Measurements from ENCODE around the gene C3orf49.

DNA sequence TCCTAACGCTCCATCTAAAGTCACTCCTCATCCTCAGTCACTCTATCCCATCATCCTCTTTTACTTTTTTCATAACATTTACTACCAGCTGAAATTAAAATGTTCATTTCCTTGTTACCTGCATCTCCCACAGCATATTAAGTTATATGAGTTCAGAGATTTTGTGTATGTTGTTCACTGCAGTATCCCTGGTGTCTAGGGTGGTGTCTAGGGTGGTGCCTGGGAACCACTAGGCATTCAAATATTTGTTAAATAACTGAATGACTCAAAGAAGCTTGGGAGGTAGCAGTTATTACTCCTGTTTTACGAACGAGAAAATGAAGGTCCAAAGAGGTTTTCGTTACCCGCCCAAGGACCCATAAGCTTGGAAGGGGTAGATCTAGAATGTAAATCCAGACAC lies 1.9 kb upstream of the C3orf49 start:
- TF ChIP-seq TCF12 (IDR thresholded peaks at IDR 0.05) (no peak), NRF1 (IDR thresholded peaks at IDR 0.05; ENCODE audit: low read depth, low read length) (no peak), EP300 (IDR thresholded peaks at IDR 0.05; ENCODE audit: borderline replicate concordance in 1 of 2, low read depth in 1 of 2, low read length in 1 of 2) (no peak), MEF2A (IDR thresholded peaks at IDR 0.05; ENCODE audit: borderline replicate concordance, low read depth) (no peak), TEAD4 (IDR thresholded peaks at IDR 0.05; ENCODE audit: borderline replicate concordance, insufficient read depth) (no peak)
- TF ChIP-seq, protein P1, sequence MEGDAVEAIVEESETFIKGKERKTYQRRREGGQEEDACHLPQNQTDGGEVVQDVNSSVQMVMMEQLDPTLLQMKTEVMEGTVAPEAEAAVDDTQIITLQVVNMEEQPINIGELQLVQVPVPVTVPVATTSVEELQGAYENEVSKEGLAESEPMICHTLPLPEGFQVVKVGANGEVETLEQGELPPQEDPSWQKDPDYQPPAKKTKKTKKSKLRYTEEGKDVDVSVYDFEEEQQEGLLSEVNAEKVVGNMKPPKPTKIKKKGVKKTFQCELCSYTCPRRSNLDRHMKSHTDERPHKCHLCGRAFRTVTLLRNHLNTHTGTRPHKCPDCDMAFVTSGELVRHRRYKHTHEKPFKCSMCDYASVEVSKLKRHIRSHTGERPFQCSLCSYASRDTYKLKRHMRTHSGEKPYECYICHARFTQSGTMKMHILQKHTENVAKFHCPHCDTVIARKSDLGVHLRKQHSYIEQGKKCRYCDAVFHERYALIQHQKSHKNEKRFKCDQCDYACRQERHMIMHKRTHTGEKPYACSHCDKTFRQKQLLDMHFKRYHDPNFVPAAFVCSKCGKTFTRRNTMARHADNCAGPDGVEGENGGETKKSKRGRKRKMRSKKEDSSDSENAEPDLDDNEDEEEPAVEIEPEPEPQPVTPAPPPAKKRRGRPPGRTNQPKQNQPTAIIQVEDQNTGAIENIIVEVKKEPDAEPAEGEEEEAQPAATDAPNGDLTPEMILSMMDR (IDR thresholded peaks at IDR 0.05), result no peak
- TF ChIP-seq, protein P2, sequence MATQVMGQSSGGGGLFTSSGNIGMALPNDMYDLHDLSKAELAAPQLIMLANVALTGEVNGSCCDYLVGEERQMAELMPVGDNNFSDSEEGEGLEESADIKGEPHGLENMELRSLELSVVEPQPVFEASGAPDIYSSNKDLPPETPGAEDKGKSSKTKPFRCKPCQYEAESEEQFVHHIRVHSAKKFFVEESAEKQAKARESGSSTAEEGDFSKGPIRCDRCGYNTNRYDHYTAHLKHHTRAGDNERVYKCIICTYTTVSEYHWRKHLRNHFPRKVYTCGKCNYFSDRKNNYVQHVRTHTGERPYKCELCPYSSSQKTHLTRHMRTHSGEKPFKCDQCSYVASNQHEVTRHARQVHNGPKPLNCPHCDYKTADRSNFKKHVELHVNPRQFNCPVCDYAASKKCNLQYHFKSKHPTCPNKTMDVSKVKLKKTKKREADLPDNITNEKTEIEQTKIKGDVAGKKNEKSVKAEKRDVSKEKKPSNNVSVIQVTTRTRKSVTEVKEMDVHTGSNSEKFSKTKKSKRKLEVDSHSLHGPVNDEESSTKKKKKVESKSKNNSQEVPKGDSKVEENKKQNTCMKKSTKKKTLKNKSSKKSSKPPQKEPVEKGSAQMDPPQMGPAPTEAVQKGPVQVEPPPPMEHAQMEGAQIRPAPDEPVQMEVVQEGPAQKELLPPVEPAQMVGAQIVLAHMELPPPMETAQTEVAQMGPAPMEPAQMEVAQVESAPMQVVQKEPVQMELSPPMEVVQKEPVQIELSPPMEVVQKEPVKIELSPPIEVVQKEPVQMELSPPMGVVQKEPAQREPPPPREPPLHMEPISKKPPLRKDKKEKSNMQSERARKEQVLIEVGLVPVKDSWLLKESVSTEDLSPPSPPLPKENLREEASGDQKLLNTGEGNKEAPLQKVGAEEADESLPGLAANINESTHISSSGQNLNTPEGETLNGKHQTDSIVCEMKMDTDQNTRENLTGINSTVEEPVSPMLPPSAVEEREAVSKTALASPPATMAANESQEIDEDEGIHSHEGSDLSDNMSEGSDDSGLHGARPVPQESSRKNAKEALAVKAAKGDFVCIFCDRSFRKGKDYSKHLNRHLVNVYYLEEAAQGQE (IDR thresholded peaks at IDR 0.05; ENCODE audit: low read depth, low read length), result no peak
- TF ChIP-seq, protein P3, sequence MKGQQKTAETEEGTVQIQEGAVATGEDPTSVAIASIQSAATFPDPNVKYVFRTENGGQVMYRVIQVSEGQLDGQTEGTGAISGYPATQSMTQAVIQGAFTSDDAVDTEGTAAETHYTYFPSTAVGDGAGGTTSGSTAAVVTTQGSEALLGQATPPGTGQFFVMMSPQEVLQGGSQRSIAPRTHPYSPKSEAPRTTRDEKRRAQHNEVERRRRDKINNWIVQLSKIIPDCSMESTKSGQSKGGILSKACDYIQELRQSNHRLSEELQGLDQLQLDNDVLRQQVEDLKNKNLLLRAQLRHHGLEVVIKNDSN (IDR thresholded peaks at IDR 0.05; ENCODE audit: borderline replicate concordance, low read depth), result no peak

Data from SK-N-SH (cell line).